ENCODE measurements around the gene CTNNBL1.
"Not testable (repeated sequence)": the region's sequence is repeated elsewhere in the genome, so short reads cannot be mapped to it uniquely, and the experiment has no call there.

CTNNBL1 gene, protein sequence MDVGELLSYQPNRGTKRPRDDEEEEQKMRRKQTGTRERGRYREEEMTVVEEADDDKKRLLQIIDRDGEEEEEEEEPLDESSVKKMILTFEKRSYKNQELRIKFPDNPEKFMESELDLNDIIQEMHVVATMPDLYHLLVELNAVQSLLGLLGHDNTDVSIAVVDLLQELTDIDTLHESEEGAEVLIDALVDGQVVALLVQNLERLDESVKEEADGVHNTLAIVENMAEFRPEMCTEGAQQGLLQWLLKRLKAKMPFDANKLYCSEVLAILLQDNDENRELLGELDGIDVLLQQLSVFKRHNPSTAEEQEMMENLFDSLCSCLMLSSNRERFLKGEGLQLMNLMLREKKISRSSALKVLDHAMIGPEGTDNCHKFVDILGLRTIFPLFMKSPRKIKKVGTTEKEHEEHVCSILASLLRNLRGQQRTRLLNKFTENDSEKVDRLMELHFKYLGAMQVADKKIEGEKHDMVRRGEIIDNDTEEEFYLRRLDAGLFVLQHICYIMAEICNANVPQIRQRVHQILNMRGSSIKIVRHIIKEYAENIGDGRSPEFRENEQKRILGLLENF

DNA sequence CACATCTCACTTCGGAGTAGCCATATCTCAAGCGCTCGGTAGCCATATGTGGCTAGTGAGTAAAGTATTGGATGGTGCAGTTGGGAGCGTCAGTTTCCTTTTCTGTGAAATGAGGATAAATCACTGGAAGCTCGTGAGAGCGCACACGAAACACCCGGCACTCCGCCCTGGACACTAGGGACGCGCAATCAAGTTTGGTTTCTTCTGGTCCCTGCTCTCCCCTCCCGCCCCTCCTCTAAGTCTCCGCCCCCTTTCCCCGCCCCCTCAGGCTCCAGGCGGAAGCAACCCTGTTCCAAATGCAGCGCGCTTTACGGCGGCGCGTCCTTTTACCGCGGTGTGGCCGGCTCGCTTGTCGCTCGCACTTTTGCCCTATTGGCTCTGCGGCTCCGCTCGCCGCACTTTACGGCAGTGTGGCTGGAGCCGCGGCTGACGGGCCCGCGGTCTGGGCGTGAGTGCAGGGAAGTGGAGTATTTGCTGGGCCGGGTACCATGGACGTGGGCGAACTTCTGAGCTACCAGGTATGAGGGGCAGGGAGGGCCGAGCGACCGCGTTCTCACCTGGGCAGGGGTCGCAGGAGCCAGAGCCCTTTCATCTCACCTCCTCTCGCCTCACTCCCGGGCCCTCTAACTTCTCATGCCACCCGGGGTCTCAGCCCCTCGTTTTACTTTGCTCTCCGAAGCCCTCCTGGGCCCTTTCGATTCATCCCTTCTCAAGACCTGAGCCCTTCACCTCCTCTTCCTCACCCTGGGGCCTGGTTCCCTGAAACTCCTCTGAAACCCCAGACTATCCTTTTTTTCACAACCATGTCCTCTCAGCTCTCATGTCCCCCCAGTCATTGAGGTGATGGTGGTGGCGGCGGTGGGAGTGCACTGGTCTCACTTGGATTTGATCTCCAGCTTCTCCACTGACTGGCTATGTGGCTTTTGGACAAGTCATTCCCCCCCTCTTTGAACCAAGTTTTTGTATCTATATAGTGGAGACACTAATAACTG lies at the start of gene CTNNBL1:
Gene CTNNBL1 (plus strand): TSS at position 396 of the 992 bp plus-strand sequence. CDS start 93 bp downstream, at position 489.
- DNase-seq = peak; percentile 97

DNA sequence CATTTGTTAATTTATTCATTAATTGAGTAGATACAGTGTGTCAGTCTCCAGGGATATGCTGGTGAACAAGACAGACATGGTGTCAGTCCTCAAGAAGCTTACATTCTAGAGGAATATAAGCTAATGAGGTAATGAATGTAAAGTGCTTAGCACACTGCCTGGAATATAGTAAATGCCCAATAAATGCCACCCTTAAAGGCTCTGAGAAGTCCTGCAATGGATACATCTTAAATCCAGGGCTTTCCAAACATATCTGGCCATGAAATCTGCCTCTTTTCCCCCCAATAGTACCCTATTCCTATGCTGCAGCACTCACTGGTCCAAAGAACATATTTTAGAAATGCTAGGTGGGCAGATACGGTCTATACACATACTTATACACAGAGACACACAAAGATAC lies 49.2 kb upstream of the CTNNBL1 start:
- DNase-seq = no peak

- DNase-seq = no peak
Measured at GRCh38 chr20:37647946-37648345, 45.9 kb upstream of the CTNNBL1 start.

DNA sequence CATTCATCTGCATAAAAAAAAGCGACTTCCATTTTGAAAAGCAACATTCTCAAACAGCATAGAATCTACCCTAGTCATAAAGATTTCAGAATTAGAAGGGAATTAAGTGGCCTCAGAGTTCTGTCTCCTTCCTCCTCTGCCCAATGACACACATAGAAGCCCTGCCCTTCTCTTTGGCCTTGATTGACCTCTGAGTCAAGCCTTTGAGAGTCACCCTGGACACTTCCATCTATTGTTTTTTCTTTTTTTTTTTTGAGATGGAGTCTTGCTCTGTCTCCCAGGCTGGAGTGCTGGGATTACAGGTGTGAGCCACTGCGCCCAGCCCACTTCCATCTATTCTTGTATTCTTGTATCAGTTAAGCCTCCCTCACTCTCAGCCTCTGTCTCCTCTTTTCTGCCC lies 44.8 kb upstream of the CTNNBL1 start:
- DNase-seq = no peak

DNA sequence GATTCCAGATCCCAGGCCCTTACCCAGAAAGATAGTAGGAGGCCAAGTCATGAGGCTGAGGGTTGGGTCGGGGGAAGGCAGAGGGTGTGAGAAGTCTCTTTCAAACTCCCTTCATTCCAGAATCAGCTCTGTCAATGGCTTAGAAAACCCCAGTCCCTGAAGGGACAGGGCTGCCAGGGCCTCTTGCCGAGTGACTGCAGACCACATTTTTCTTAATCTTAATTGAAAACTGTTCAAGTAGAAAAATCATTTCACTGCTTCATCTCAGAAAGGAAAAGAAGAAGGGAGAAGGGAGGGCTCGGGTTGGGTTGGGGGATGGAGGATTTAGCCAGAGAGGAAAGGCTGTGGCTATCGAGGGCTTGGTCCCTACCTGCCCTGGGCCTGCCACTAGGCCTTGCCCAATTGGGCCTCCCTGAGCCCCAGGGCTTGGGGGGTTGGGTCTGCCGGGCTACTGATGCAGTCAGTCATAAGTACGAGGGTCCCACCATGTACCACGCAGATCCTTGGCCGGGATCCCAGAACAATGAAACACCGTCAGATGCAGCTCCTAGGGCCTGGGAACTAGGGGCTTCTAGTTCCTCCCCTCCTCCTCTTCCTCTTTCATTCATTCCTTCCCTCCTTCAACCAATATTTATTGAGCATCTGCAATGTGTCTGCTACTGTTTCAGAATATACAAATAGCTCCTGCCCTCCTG lies 44.0 kb upstream of the CTNNBL1 start:
- DNase-seq = no peak

GRCh38 chr20:37650661-37651060 lies 43.2 kb upstream of the CTNNBL1 start:
- DNase-seq = no peak

GRCh38 chr20:37651932-37652331 lies 41.9 kb upstream of the CTNNBL1 start:
- DNase-seq = no peak

DNA sequence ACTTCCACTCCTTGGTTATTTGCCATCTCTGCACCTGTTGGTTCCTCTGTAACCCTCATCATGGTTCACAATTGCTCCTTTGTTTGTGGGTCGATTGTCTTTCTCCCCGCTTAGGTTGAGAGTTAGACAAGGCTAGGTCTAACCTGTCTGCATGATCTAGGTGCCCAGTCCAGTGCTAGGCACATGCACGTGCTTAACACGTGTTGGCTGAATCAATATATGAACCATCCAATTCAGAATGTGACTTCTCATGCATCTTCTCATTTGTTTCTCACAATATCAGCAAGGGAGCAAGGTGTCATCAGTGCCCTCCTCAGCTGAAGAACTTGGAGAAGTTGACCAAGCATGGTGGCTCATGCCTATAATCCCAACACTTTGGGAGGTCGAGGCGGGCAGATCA lies 36.9 kb upstream of the CTNNBL1 start:
- DNase-seq = no peak

GRCh38 chr20:37657924-37658804 lies 35.7 kb upstream of the CTNNBL1 start:
- DNase-seq = peak; percentile 11

- no peak for DNase-seq
Measured at GRCh38 chr20:37661519-37661918, 32.3 kb upstream of the CTNNBL1 start.

GRCh38 chr20:37662308-37662707 lies 31.5 kb upstream of the CTNNBL1 start:
- DNase-seq = no peak

GRCh38 chr20:37664595-37664994 lies 29.2 kb upstream of the CTNNBL1 start:
- not testable (repeated sequence) for DNase-seq

DNA sequence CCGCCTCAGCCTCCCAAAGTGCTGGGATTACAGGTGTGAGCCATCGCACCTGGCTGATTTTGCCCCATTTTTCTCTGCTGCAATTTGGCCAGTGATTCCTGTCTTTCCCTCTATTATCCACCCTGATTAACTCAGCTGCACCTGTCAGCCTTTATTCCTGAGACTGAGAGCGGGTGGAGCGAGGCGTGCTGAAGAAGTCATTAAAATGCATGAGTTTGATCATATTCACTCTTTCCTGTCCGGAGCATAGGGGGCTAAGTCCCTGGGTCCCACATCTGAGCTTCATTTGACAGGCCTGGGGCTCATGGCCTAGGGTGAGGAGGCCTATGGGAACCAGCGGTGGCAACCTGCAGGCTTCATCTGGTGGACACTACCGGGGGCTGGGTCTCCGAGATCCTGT lies 25.7 kb upstream of the CTNNBL1 start:
- no peak for DNase-seq

DNA sequence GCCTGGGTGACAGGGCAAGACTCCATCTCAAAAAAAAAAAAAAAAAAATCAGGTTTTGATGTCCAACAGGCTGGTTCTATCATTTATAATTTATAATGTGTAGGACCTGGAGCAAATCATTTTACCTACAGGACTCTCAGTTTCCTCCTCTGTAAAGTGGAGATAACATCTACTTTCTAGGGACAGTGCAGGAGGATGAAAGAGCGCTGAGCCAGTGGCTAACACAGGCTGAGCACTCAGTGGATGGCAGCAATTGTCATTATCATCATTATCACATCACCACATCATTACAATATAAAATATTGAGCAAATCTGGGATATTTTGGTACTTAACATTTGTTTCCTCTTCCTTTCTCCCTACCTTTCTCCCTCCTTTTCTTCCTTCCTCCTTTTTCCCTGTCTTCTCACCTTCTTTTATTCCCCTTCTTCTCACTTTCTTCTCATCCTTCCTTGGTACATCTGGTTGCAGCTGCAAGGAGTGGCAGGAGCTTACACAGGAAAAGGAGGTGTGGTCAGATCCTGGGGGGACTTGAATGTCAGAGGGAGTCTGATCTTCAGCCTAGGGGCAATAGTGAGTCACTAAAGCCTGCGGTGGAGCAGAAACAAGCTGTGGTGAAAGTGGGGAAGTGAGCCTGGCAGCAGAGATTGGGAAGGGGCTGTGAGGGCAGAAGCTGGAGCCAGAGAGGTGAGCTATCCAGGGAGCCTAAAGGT lies 24.6 kb upstream of the CTNNBL1 start:
- no peak for DNase-seq

- DNase-seq = no peak
Measured at GRCh38 chr20:37669773-37670236, 24.0 kb upstream of the CTNNBL1 start.

DNA sequence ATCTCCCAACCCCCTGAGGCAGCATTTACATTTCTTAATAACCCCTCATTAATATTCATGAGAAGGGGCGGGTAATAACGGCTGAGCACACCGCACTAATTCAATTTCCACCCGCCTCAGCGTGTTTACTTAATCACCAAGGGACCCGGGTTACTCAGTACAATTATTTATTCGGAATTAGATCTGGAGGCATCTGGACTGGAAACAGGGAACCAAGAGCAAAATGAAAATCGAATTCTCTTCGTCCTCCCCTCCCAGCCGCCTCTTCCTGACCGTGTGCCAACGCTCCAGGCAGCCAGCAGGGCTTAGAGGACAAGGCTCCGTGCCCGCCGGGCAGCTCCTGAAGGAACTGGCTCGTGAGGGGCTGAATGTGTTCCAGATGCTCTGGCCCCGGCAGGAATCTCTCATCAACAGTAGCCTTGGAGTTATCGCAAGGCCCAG lies 23.5 kb upstream of the CTNNBL1 start:
- peak; percentile 19 for DNase-seq

DNA sequence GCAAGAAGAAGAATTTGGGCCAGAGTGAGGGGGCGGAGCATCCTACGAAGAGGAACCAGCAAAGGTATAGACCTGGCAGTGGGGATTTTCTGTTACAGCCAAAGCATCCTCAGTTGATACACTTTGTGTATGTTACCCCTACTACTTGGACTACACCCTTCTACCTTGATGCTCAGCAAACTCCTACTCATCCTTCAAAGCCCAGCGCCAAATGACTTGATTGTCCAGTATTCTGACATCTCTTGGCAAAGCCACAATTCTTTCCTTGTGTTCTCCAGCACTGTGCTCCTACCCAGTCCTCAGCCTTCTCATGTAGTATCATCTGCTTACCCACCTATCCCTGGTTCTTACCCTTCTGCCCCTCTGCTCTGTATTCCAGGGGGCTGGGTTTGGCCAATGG lies 21.7 kb upstream of the CTNNBL1 start:
- no peak for DNase-seq

- peak; percentile 62 for DNase-seq
Measured at GRCh38 chr20:37673444-37673843, 20.4 kb upstream of the CTNNBL1 start.

- DNase-seq = no peak
Measured at GRCh38 chr20:37676440-37676839, 17.4 kb upstream of the CTNNBL1 start.

DNA sequence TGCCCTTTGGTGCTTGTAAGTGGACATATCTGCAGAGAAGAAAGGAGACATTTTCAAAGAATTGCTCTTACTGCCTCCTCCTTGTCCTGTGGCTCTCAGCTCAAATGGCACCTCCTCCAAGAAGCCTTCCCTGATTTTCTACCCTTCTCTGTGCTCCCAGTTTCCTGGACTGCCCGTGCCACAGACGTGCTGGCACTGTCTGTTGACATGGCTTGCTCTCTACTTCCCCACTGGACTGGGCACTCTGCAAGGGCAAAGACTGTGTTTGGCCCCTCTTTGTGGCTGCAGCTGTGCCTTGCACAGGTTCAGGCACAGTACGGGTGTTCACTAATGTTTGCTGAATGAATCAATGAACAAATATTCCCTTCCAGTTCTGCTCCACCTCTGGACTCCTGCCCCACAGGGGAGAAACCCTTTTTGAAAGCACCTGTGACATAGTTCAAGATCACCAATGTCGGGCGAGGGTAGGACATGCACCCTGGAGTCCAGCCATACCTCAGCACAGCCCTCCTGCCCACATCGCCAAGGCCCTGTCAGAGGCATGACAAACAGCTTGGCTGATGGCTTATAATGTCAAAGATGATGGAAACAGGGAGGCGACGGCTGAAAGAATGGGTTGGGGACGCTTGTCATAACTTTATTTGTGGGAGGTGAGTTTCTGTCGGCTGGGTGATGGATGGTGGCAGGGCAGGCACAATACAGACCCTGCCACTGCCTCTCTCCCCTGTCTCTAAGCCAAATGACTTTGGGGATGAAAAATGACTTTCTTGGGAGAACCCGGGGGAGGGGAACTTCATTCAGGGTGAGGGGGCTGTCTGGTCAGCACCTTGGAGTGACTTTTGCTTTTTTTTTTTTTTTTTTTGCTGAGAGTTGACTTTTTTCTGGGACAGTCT lies 15.6 kb upstream of the CTNNBL1 start:
- no peak for DNase-seq

Data from NCI-H2227 treated with DMSO at 0.1 percent for 48 hours (cell line).